GM12874 (cell line): Measurements from ENCODE around the gene ARHGEF19.

Experiments used
- TF ChIP-seq, protein P1 (sequence below): IDR thresholded peaks from 2 replicates; pipeline ENCODE4 v1.5.1; 2011; ENCODE audit warnings: low read depth, mild to moderate bottlenecking, control low read depth, low read length, moderate library complexity; ENCODE audit not compliant: insufficient read depth

Gene ARHGEF19

DNA sequence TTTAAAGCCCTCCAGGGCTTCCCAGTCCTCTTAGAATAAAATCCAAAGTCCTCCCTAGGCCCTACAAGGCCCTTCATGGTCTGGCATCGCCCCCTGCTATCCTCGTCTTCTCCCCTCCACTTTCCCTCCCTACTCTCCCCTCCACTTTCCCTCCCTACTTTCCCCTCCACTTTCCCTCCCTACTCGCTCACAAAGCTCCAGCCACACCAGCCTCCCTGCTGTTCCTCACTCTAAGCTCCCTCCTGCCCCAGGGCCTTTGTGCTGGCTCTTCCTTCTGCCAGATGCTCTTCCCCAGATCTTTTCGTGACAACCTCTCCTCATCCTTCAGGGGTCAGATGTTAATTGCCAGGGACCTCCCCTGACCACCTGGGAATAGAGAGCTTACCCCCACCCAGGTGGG, 12.8 kb downstream of the ARHGEF19 start:
- TF ChIP-seq, protein P1, sequence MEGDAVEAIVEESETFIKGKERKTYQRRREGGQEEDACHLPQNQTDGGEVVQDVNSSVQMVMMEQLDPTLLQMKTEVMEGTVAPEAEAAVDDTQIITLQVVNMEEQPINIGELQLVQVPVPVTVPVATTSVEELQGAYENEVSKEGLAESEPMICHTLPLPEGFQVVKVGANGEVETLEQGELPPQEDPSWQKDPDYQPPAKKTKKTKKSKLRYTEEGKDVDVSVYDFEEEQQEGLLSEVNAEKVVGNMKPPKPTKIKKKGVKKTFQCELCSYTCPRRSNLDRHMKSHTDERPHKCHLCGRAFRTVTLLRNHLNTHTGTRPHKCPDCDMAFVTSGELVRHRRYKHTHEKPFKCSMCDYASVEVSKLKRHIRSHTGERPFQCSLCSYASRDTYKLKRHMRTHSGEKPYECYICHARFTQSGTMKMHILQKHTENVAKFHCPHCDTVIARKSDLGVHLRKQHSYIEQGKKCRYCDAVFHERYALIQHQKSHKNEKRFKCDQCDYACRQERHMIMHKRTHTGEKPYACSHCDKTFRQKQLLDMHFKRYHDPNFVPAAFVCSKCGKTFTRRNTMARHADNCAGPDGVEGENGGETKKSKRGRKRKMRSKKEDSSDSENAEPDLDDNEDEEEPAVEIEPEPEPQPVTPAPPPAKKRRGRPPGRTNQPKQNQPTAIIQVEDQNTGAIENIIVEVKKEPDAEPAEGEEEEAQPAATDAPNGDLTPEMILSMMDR = no peak

DNA sequence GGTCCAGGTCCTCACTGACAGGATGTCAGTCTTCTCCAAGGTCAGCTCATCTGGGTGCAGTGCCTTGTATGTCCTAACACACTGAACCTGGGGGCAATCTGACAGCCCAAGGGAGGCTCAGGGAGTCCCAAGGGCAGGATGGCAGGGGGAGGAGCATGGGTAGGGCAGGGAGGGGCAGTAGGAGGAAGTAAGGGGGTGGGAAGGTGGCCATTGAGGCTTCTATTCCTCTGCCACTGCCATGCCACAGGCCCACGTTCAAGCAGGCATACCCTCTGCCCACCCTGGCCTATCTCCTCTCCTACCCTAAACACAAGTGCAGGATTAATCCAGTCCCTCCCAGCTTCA, 13.3 kb downstream of the ARHGEF19 start:
- TF ChIP-seq, protein P1 = no peak

DNA sequence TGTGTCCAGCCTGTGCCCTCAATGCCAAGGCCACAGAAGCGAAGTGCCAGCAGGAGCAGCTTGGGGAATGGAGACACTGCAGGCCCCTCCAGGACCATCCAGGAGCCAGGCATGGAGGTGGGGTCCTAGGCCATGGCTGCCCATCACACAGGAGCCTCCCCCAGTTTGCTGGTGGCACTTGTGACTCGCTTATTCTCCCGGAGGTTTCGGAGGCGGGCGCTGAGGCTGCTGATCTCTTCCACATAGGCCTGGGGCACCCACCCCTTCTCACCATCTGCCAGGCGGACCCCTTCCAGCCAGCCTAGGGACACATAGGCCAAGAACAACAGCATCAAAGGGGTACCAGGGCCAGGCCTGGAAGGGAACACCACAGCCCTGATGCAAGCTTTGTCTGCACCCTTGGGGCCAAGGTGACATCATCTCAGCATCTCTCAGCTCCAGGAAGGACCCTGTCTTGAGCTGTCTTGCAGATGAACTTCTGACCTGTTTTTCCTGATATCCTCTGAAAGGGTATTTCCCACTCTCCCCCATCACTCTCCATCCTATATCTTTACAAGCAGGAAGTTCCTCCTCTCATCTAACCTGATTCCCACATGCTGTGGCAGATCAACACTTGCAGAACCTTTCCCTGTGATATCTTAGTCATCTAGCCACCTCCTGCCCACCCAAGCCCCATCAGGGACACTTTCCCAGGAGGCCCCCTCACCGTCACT, 13.9 kb downstream of the ARHGEF19 start:
- TF ChIP-seq, protein P1 = no peak

DNA sequence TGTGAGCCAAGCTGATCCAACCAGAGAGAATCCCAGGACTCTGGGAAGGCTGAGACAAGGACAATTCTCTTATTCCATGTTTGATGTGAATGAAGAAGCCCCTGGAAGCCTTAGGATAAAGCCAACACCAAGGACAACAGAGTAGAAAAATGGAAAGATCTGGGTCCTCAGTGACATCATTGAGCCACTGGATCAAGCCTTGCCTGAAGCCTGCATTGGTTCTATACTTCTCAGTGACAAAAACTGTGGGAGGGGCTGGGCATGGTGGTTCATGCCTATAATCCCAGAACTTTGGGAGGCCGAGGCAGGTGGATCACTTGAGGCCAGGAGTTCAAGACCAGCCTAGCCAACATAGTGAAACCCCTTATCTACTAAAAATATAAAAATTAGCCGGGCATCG, 15.6 kb downstream of the ARHGEF19 start:
- TF ChIP-seq, protein P1 = no peak

DNA sequence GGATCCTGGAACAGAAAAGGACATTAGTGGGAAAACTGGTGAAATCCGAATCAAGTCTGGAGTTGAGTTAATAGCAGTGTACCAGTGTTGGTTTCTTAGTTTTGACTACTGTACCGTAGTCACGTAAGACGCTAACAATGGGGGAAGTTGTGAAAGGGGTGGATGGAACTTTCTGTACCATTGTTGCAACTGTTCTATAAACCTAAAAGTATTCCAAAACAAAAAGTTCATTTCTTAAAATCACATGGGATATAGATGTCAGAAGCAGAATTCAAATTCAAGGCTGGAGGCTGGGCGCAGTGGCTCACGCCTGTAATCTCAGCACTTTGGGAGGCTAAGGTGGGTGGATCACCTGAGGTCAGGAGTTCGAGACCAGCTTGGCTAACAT, 16.9 kb downstream of the ARHGEF19 start:
- TF ChIP-seq, protein P1 = no peak

DNA sequence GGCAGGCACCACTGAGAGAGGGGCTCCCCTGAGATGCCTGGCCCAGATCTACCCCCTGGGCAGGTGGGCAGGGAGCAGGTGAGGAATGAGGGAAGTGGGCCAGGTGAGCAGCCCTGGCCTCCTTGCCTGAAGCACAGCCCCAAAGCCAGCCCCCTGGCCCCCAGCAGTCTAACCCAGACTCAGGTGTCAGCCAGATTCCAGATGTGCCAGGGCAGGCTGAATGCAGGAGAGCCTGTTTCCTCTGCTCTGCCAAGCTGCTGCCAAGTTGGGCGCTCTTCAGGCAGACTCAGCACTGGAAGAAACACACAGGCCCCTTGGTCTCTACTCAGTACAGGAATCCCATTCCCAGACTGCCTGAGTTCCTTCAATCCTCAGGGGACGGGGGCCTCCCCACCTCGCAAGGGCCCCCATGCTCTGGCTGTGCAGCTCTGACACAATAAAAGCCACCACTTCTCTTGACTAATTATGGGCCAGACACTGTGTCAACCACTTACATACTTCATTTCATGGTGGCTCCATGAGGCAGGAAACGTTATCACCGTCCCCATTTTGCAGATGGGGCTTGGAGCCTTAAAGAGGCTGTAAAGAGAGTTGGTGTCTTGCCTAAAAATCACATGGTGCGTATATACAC, 20.4 kb downstream of the ARHGEF19 start:
- TF ChIP-seq, protein P1 = no peak

DNA sequence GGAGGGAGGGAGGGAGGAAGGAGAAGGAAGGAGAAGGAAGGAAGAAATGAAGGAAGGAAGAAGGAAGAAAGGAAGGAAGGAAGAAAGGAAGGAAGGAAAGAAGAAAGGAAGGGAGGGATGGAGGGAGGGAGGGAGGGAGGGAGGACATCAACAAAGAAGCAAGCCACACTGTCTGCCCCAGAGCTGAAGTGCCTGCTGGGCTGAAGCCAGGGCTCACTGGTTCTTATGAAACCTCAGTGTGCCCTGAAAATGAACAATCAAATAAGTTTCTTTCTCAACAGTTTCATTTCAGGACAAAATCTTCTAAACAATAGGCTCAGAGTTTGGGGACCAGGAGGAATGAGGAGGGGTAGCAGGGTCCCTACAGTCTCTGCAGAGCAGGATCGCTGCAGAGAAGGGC, 21.1 kb downstream of the ARHGEF19 start:
- TF ChIP-seq, protein P1 = no peak
